NCI-H128 (cell line): ENCODE results near the gene POLR1E.

ENCODE experiments used
- DNase-seq: peaks from one replicate; lab custom pipeline; 2025; ENCODE audit not compliant: unreplicated experiment; lab: John Stamatoyannopoulos, UW

Gene POLR1E, protein sequence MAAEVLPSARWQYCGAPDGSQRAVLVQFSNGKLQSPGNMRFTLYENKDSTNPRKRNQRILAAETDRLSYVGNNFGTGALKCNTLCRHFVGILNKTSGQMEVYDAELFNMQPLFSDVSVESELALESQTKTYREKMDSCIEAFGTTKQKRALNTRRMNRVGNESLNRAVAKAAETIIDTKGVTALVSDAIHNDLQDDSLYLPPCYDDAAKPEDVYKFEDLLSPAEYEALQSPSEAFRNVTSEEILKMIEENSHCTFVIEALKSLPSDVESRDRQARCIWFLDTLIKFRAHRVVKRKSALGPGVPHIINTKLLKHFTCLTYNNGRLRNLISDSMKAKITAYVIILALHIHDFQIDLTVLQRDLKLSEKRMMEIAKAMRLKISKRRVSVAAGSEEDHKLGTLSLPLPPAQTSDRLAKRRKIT

DNA sequence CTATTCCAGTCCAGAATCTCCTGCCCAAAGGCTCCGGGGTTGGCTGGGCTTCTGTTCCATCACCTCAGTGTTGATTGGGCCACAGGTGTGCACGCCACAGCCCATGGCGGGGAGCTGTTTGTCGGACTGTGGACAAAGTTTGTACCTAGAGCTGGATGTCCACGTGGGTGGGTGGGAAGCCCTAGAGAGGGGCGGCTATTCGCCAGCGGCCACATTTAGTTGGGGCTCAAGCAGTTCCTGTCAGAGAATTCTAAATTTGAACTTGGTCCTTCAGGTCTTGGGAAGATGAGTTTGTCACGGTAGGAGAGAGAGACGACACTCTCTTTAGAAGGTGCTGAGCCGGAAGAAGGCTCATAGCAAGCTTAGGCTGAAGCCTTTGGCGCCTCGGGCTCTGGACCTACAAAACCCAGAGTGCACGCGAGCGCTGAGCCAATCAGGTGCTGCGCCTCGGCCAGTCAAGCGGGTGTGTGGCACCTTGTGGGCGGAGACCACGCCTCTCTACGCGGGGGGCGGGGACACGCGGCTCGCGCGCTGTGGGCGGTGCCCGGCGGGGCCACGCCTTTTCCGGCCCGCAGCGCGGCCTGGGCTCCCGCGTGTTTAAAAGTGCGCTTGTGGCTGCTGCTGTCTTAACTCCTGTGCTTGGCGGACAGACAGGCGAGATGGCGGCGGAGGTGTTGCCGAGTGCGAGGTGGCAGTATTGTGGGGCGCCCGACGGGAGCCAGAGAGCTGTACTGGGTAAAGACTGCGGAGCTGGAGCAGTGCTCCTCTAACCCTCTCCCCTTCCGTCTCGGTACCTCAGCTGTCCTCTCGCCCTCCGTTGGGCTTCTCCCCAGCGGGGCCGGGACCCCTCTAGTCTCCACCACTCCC is at the start of gene POLR1E:
POLR1E (plus strand) TSS at position 560 of the 867 bp plus-strand sequence; CDS start at position 660, 100 bp downstream.
- DNase-seq, result peak; percentile 96

DNA sequence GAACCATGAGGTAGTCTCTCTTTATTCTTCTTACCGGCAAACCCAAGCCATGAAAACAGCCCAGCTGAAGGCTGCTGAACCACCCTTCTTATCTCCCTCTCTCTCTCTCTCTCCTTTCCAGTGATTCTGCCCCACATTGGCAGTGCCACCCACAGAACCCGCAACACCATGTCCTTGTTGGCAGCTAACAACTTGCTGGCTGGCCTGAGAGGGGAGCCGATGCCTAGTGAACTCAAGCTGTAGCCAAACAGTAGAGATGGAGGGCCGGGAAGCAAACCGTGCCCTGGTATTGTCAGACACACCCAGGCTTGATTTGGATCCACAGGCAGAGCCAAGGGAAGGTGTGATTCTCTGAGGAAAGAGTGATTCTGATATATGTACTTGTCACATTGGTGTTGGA is 49.2 kb upstream of the POLR1E start:
- DNase-seq, result no peak

DNA sequence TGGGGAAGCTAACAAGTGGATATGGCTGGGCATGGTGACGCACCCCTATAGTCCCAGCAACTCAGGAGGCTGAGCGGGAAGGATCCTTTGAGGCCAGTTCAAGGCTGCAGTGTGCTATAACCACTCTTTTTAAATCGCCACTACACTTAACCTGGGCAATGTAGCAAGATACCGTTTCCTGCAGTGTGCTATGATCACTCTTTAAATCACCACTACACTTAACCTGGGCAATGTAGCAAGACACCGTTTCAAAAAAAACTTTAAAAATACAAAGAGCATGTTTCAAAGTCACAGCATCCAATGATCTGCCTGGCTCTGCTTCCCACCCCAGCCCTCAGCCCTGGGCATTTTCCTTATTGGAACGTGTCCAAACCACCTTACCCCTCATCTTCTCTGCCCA is 48.7 kb upstream of the POLR1E start:
- no peak for DNase-seq

DNA sequence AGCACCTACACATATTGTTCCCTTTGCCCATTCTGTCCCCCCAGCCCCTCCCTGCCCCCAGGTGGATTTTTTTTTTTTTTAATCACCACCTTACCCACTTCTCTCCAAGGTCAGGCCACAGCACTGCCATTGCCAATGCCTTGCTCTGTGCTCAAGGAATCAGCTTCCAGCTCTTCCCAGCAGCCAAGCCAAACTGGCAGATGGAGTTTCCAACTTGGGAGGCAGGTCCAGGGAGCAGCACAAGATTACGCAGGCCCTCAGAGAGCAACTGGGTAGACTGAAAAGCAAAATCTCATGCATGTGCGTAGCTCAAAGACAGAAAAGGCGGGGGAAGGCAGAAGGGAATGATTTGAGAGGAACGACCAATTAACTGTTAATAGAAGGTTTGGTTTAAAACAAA is 48.1 kb upstream of the POLR1E start:
- no peak for DNase-seq

DNA sequence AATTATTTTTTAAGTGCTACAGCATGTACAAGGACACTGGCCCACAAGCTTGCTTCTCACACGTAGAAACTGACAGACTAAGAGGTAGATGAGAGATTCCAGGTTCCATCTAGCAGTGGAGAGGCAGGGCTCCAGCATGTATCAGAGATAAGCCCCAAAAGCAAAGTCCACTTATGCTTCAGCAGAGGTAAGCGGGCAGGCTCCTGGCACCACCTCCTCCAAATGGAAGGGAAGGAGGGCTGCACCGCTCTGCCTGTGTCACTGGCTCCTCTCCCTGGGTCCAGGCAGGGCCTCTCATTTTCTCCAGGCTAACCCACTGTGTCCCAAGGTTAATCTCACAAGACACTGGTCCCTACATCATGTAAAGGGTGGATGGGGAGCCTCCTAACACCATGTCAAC is 47.4 kb upstream of the POLR1E start:
- no peak for DNase-seq

DNA sequence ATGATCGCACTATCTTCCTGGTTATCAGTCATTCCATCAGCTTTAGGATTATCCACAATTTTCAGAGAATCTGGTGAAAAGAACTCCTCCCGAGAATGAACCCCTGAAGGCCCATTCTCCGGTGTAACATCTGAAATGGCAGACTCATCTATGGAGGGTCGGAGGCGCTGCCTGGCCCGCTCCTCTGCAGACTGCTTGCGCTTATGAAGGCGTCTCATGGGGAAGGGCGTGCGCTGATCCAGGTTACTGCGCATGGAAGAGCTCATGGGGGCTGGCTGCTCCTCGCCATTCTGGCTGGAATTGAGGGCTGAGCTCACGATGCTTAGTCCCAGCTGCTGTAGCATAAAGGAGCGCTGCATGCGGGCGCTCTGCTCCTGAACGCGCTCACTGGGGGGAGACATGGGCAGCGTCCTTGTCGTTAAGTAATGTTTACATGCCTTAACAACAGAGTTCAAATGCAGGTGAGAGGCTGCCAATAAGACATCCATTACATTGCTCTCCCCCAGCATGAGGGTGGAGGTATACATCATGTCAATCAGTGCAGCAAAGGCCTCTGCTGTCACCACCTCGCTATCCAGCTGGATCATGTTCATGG is 43.9 kb upstream of the POLR1E start:
- DNase-seq, result no peak

DNA sequence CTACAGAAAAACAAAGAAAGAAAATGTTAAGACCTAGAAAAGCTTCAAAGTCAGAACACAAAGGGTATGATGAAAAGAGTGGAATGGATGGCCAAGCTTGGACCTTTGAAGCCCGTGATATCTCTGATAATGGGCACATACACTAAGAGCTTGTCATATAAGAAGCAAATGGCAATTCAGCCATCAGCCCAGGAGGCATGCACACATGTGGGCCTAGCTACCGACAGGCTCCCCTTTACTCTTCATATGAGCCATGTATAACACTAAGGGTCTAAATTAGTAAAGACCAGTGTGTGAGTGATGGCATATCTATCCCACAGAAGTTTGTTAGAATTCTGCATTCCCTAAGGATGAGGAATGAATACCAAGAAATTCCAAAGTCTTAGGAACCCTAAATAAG is 43.2 kb upstream of the POLR1E start:
- no peak for DNase-seq

DNA sequence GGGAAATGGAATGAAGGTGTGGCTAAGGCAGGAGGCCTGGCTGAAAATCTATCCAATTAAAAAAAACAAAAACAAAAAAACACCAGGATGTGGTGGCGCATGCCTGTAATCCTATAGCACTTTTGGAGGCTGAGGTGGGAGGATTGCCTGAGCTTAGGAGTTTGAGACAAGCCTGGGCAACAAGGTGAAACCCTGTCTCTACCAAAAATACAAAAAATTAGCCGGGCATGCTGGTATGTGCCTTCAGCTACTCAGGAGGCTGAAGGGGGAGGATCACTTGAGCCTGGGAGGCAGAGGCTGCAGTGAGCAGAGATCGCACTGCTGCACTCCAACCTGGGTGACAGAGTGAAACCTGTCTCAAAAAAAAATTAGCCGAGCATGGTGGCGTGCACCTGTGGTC is 42.2 kb upstream of the POLR1E start:
- no peak for DNase-seq

DNA sequence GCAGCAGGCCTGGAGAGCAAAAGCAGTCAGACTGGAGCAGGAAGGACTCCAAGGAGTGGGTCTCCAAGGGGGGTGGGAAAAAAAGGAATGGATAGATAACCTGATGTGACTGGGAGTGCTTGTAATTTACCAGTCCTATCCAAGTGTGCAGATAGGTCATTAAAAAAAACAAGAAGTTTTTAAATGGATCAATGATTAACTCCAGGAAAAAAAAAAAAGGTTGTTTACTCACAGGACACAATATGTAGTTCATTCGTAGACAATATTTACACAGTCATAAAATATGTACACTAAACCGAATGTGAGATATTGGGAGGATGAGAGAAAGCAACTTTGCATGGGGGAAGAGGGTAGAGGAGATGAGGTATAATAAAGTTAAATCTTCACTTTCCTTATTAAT is 40.9 kb upstream of the POLR1E start:
- DNase-seq, result no peak

DNA sequence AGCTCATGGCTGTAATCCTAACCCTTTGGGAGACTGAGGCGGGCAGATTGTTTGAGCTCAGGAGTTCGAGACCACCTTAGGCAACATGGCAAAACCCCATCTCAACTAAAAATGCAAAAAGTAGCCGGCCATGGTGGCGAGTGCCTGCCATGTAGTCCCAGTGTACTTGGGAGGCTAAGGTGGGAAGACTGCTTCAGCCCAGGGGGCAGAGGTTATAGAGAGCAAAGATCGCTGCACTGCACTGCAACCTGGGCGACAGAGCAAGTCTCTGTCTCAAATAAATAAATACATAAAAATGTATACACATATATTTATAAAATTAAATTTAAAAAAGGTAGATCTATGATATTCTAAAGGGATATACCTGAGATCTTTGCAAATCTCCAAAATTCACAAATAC is 39.9 kb upstream of the POLR1E start:
- no peak for DNase-seq

DNA sequence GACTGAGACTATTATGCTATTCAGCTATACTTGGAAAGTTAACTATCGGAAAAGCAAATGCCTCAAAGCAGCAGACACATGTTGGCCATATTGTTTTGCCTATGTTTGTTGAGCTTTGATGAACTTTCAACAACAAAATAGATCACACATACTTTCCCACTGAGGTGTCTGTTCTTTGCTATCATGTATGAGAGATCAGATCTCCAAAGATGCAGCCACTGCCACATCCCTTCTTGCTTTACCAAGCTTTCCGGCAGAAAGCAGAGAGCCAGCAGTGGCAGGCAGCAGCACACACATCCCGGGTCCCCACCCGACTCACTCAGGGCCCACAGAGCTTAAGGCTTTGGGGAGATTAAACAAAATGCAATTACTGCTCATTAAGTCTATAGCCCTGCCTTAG is 39.3 kb upstream of the POLR1E start:
- DNase-seq, result no peak

DNA sequence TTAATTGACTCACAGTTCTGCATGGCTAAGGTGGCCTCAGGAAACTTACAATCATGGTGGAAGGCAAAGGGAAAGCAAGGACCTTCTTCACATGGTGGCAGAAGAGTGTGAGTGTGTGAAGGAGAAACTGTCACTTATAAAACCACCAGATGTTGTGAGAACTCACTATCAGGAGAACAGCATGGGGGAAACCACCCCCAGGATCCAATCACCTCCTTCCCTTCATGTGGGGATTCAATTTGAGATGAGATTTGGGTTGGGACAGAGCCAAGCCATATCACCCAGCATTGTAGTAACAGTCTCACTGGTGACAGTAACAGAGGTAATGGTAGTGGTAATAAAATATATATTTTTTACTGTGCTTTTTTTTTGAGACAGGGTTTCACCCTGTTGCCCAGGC is 38.6 kb upstream of the POLR1E start:
- DNase-seq, result no peak

DNA sequence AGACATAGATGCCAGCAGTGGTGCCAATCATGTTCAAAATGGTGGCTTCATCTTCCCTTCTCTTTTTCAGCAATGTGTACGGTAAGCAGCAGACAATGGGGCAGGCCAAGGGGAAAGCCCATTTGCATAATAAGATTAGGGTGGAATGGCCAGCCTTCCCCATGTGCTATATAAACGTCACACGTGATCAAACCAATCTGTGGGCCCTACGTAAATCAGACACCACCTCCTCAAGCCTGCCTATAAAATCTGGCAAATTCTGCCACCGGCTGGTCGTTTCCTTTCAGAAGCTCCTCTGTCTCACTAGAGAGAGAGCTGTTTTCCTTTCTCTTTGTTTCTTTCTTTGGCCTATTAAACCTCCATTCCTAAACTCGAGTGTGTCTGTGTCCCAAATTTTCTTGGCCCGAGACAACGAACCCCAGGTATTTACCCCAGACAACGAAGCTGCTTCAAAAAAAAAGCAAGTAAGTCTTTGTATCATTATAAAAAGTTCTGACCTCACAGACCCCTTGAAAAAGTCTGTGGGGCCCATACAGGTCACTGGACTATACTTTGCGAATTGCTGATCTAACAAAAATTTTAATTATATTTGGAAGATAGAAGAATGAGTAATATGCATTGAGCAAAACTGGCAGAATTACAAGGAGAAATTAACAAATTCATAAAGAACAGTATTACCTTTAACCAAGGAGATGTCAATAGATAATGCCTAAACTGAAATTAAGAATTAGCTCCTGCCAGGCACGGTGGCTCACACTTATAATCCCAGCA is 35.7 kb upstream of the POLR1E start:
- DNase-seq, result no peak

DNA sequence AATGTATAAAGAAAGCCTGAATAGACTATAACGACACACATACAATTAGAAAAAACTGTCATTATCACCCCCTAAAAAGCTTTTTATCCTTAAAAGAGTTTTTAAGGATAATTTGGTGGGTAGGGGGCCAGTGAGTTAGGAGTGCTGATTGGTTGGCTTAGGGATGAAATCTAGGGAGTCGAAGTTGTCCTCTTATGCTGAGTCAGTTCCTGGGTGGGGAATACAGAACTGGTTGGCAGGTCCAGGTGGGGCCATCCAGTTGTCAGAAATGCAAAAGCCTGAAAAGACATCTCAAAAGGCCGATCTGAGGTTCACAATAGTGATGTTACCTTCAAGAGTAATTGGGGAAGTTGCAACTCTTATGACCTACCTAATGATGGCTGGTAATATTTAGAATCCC is 34.1 kb upstream of the POLR1E start:
- DNase-seq, result no peak

DNA sequence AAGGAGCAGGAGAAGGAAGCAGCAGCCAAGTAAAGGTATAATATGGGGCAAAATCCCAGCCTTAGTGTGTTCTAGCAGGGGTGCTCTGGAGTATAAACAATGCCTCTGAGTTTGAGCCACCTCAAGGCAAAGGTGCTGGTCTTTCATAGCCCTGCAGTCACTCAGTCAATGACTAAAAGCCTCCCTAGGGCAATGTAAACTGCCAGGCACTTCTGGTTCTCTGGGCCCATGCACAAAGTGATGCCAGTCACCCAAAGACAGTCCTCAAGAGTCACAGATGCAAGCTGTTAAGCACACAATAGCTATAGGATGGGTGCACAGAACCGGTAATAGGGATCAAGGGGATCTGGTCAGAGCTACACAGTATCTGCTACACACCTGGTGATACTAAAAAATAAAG is 33.1 kb upstream of the POLR1E start:
- no peak for DNase-seq

DNA sequence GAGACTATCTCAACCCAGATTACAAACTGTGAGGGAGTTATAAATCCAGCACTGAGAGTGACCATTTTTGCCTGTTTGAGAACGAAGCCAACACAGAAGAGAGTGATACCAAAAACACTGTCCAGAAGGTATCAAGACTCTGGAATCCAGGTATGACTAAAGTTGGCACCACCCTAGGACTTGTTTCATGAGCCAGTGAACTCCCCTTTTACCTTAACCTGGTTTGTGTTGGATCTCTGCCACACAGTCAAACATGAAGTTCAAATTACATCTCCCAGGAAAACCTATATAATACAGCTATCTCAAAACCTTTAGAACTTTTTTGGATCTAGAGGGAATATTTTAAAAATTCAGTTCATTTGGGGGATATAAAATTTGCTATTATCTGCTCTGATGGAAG is 31.9 kb upstream of the POLR1E start:
- no peak for DNase-seq

DNA sequence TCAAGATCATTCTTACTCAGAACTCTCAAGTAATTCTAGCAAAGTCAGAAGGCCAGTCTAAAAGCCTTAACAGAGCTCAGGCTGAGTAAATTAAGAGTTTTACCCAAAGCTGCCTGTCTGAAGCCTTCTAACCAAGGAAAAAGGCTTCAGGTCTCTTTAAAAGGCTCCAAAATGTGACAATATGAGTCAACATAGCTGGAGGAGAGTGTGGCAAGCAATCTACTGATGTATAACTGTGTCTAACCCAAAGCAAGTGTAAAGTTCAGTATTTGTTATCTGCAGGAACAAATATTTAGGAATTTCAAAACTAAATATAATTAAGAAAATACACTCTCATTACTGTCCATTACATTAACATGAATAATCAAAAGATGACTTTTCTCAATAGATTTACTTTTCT is 31.5 kb upstream of the POLR1E start:
- no peak for DNase-seq

DNA sequence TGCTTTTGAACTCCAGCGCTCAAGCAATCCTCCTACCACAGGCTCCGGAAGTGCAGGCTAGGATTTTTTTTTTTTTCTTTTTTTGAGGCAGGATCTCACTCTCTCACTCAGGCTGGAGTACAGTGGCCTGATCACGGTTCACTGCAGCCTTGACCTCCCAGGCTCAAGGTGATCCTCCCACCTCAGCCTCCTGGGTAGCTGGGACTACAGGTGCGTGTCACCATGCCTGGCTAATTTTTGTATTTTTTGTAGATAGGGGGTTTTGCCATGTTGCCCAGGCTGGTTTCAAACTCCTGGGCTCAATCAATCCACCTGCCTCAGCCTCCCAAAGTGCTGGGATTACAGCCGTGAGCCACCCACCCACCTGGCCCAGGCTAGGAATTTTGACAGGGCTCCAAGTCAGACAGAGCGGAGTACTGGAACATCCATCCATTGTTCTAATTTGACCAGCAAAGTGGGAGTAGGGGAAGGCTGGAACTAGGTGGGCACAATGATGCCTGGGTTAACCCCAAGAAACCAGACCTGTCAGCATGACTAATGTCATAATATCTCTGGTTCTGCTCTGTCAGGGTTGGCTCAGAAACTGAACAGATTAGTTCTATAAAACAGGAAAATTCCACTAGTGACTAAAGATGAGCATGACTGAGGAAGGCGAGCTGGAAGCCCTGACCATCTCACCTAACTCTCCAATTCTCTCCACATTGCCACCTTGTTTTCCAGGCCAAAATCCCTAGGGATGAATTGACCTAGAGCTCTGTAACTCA is 29.7 kb upstream of the POLR1E start:
- no peak for DNase-seq

DNA sequence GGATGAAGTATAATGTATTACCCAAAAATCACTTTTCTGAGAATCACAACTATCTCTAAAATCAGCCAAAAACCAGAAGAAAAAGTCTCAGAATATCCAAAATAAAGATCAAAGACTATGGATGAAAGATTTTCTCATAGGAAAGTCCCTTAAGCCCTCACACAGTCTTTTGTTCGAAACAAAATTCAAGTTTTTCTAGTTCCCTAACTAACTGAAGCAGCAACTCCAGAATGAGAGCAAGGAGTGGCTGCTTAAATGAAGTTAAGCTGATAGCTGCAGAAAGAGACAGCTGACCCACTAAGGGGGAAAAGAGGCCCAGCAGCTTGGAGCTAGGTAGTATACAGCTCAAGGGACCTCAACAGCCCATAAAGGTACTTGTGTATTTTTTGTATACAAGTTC is 28.9 kb upstream of the POLR1E start:
- no peak for DNase-seq

DNA sequence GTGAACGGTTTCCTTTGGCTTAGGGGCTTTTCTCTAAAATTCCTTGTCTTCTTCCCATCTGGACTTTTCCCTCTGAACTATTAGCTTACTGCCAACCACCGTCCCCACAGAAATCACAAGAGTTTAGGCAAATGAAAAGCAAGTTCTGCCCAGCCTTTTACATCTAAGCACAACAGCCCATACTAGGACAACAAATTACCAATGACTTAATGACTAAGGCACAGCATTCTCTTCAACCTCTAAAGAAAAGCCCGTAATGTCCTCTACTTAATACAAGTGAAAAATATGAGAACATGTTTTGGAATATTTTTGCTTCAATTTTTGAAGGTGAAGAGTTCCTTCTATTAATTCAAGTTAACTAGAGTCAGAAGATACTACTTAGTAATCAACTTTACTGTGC is 21.7 kb upstream of the POLR1E start:
- DNase-seq, result no peak
